IPS-15b (cell line): ENCODE results near the gene ZNF345.

Source experiments
- H3K27me3 ChIP-seq: one replicate; pipeline ENCODE4 v1.6.1; 2013; ENCODE audit warnings: low read length; ENCODE audit not compliant: control insufficient read depth, insufficient read depth
- H3K36me3 ChIP-seq: one replicate; pipeline ENCODE4 v1.6.1; 2013; ENCODE audit warnings: low read length; ENCODE audit not compliant: control insufficient read depth, insufficient read depth
- H3K4me1 ChIP-seq: one replicate; pipeline ENCODE4 v1.6.1; 2013; ENCODE audit warnings: mild to moderate bottlenecking, low read length; ENCODE audit not compliant: control insufficient read depth, insufficient read depth
- H3K4me3 ChIP-seq: one replicate; pipeline ENCODE4 v1.5.1; 2013; ENCODE audit warnings: low read depth, low read length
- H3K9ac ChIP-seq: one replicate; pipeline ENCODE4 v1.6.1; 2013; ENCODE audit warnings: low read depth, mild to moderate bottlenecking, low read length
- H3K9me3 ChIP-seq: one replicate; pipeline ENCODE4 v1.6.1; 2013; ENCODE audit warnings: mild to moderate bottlenecking, low read length; ENCODE audit not compliant: control insufficient read depth, insufficient read depth

ZNF345 gene

GRCh38 chr19:36850559-36851442 is at the start of gene ZNF345:
ZNF345 (plus strand) TSS chr19:36850876; CDS start chr19:36876831, 25,955 bp downstream.
- Histone ChIP-seq H3K27me3 (no peaks in the 10 kb centered on the region), H3K4me1 (peaks cover 4% of the 10 kb centered on the region), H3K9me3 (no peaks in the 10 kb centered on the region), H3K9ac (peak within 1 kb of the TSS; percentile 95), H3K36me3 (peaks cover 6% of the 10 kb centered on the region), H3K4me3 (peak within 1 kb of the TSS; percentile 91)

- Histone ChIP-seq H3K27me3 (no peaks in the 10 kb centered on the region), H3K36me3 (peaks cover 5% of the 10 kb centered on the region), H3K9me3 (no peaks in the 10 kb centered on the region), H3K9ac (no peak overlapping the region), H3K4me3 (no peak overlapping the region), H3K4me1 (no peaks in the 10 kb centered on the region)
Measured at GRCh38 chr19:36805364-36805763, 45.3 kb upstream of the ZNF345 start.

GRCh38 chr19:36807029-36807428 is 43.6 kb upstream of the ZNF345 start:
- no peak overlapping the region for H3K4me3 ChIP-seq
- no peak overlapping the region for H3K9ac ChIP-seq
- H3K36me3 ChIP-seq = peaks cover 2% of the 10 kb centered on the region
- H3K9me3 ChIP-seq = no peaks in the 10 kb centered on the region
- no peaks in the 10 kb centered on the region for H3K4me1 ChIP-seq
- H3K27me3 ChIP-seq = no peaks in the 10 kb centered on the region

GRCh38 chr19:36819130-36819630 is 31.5 kb upstream of the ZNF345 start:
- Histone ChIP-seq H3K4me3 (no peak overlapping the region), H3K36me3 (peaks cover 17% of the 10 kb centered on the region), H3K27me3 (no peaks in the 10 kb centered on the region), H3K4me1 (no peaks in the 10 kb centered on the region), H3K9ac (no peak overlapping the region), H3K9me3 (peaks cover 20% of the 10 kb centered on the region)

GRCh38 chr19:36821758-36822157 is 28.9 kb upstream of the ZNF345 start:
- Histone ChIP-seq H3K36me3 (peaks cover 16% of the 10 kb centered on the region), H3K4me1 (no peaks in the 10 kb centered on the region), H3K9me3 (peaks cover 19% of the 10 kb centered on the region), H3K27me3 (no peaks in the 10 kb centered on the region), H3K9ac (no peak overlapping the region), H3K4me3 (no peak overlapping the region)

DNA sequence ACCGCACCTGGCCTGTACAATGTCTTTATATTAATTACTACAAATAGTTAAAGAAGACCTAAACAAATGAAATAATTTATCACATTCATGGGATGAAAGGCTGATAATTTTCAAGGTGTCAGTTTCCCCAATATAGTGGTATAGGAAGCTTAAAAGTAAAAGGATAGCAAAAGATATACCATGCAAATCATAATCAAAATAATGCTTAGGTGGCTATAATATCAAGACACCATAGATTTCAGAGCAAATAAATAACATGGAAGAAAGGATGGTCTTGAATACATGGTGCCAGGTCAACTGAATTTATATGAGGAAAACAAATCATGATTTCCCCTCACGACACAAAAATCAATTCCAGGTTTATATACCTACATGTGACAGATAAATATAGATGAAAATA is 17.2 kb upstream of the ZNF345 start:
- no peak overlapping the region for H3K4me3 ChIP-seq
- no peaks in the 10 kb centered on the region for H3K9me3 ChIP-seq
- no peaks in the 10 kb centered on the region for H3K4me1 ChIP-seq
- no peaks in the 10 kb centered on the region for H3K36me3 ChIP-seq
- no peaks in the 10 kb centered on the region for H3K27me3 ChIP-seq
- H3K9ac ChIP-seq = no peak overlapping the region

DNA sequence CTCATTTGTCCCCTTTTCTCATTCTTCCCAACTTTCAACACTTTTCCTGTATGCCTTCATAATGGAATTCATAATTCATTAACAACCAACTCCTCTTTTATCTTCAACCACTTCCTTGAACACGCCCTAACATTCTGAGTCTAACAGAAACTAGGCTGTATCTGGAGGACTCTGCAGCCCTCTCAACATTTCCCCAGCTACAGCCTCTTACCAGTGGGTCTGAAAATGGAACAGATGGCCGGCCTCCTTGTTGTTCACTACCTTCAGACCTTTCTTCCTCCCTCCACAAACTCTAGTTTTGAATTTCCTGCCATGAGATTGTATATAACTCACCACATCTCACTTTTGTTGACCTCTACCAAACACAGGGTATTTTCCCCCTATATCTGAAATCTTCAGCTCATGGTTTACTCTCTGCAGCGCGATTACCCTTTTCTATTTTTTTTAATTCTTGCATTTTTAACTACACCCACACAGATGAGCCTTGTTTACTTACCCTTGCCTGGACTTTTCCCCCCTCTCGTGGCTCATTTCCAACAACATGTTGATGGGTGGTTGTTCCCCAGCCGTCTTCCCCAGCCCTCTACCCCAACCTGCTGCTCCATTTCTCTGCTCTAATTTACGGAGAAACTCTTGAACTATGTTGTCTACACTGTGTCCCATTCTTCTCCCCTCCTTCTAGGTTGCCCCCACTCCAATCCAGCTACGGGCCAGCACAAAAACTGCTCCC is 13.3 kb upstream of the ZNF345 start:
- peak overlapping the region; percentile 99 for H3K4me3 ChIP-seq
- no peaks in the 10 kb centered on the region for H3K4me1 ChIP-seq
- H3K27me3 ChIP-seq = no peaks in the 10 kb centered on the region
- peak overlapping the region; percentile 87 for H3K9ac ChIP-seq
- H3K36me3 ChIP-seq = no peaks in the 10 kb centered on the region
- no peaks in the 10 kb centered on the region for H3K9me3 ChIP-seq

DNA sequence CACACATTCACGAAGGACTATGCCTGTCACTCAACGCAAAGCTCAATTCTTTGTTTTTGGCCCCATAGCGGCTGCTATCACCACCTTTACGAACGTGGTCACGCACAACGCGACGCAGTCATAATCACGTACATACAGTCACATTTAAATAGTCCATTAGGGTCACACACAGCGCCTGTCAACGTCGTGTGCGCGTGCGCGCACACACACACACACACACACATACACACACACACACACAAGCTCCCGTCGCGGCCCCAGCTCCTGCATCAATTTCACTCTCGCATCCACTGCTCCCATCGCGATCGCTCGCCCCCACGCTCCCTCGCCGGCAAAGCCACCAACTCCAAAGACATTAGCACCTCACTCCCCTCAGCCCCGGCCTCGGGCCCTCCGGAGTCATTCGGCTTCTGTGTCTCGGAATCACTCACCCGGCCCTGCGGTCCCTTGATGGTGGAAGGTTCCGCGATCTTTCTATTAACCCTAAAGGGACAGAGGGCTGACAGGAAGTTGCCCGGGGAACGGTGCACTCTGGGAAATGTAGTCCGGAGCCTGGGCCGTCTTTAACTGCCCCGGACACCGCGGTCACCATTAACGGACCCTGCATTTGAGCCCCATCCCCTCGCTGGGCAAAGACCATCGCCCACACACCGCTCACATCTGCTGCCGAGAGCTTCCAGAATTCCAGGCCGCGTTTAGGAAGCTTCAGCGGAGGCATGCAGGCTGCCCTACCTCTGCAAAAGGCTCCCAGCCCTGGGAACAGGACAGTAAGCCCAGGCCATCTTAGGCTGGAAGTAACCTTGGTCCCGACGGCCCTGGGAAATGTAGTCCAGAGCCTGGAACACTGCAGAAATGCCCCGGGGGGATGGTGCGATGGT is 12.5 kb upstream of the ZNF345 start, which contains the start of gene ZNF790:
Gene ZNF790 (minus strand): TSS at position 482 of the 878 bp plus-strand sequence. CDS start 12,768 bp downstream, outside the sequence.
- Histone ChIP-seq H3K9ac (peak within 1 kb of the TSS; percentile 87), H3K9me3 (no peaks in the 10 kb centered on the region), H3K36me3 (no peaks in the 10 kb centered on the region), H3K27me3 (no peaks in the 10 kb centered on the region), H3K4me3 (peak within 1 kb of the TSS; percentile 99), H3K4me1 (no peaks in the 10 kb centered on the region)

DNA sequence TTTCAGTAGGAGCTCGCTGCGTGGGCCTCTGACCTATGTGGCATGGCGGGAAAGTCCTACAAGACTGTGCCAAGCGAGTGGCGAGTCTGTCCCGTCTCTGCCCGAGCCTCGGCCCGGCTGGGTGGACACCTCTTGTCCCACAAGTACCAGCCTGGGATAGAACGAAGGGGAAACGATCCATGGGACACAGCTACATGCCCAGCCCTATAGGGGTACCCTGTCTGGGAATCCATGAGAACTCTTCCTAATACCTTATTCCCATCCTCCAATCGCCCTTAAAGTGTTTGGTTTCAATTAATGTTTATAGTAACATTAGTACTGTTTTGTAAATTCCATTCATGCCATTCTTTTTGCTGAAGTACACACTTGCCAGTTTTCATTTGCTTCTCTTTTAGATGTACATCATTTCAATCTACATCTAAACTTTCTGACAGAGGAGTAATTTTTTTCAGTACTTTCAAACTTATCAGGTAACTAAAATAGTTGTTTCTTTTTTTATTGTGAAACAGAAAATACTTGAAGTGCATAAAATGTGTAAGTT is 11.8 kb upstream of the ZNF345 start:
- H3K4me1 ChIP-seq = no peaks in the 10 kb centered on the region
- H3K9me3 ChIP-seq = no peaks in the 10 kb centered on the region
- H3K27me3 ChIP-seq = no peaks in the 10 kb centered on the region
- H3K4me3 ChIP-seq = peak overlapping the region; percentile 99
- peak overlapping the region; percentile 87 for H3K9ac ChIP-seq
- no peaks in the 10 kb centered on the region for H3K36me3 ChIP-seq

DNA sequence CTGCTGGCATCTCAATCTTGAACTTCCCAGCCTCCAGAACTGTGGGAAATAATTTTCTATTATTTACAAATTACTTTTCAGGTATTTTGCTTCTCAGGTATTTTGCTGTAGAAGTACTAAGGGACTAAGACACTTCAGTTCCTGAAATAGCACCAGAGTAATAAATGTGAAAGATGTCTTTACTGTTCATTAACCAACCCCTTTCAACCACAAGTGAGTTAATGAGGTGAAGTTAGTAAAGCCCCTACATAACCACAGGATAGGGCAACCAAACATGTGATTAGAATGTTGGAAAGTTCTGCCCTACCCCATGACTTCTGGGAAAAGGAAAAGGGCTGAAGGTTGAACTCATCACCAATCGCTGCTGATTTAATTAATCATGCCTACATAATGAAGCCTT is 2.7 kb upstream of the ZNF345 start:
- H3K4me1 ChIP-seq = peaks cover 4% of the 10 kb centered on the region
- no peak overlapping the region for H3K9ac ChIP-seq
- no peaks in the 10 kb centered on the region for H3K9me3 ChIP-seq
- H3K27me3 ChIP-seq = no peaks in the 10 kb centered on the region
- H3K4me3 ChIP-seq = no peak overlapping the region
- H3K36me3 ChIP-seq = no peaks in the 10 kb centered on the region
